Tibial nerve (tissue), 4 donors: Measurements from ENCODE around the gene TCF4. TPM values are rescaled to one million over a fixed set of nuclear protein-coding genes. Genes with fewer than 3 reads are reported as not detected.

Experiments used
- DNase-seq, 2 donors: peaks; one replicate each; pipeline ENCODE4 v3.0.0-alpha.2; 2019; ENCODE audit warnings: low spot score in 2 of 2
- H3K27ac ChIP-seq, 4 donors: fragments of 200-600 bp; sonication (generic) in 3 of 4; one replicate each; pipeline ENCODE4 v1.5.1; 2017 to 2019; ENCODE audit warnings: mild to moderate bottlenecking in 1 of 4
- H3K27me3 ChIP-seq, 2 donors: fragments of 200-600 bp; sonication (generic) in 1 of 2; one replicate each; pipeline versions ENCODE4 v1.5.1 to v1.6.0; 2017 to 2019
- H3K36me3 ChIP-seq, 3 donors: fragments of 200-600 bp; sonication (generic); one replicate each; pipeline ENCODE4 v1.5.1; 2018 to 2019
- H3K4me1 ChIP-seq, 4 donors: fragments of 200-600 bp; sonication (generic) in 3 of 4; one replicate each; pipeline ENCODE4 v1.5.1; 2017 to 2019
- H3K4me3 ChIP-seq, 4 donors: fragments of 200-600 bp; sonication (generic) in 3 of 4; one replicate each; pipeline ENCODE4 v1.5.1; 2017 to 2019; ENCODE audit warnings: mild to moderate bottlenecking in 1 of 4, moderate library complexity in 1 of 4
- H3K9me3 ChIP-seq, 4 donors: fragments of 200-600 bp; sonication (generic) in 3 of 4; one replicate each; pipeline ENCODE4 v1.5.1; 2017 to 2019
- CTCF ChIP-seq, 5 experiments: fragments of 200-600 bp in 3 of 5; fragments of 450-650 bp in 2 of 5; sonication (generic) in 3 of 5; IDR thresholded peaks; one replicate each; pipeline ENCODE4 v1.5.1; 2016 to 2019; ENCODE audit warnings: antibody characterized with exemption in 5 of 5, mild to moderate bottlenecking in 3 of 5, moderate library complexity in 2 of 5
- EP300 ChIP-seq, 2 donors: sonication (generic); formaldehyde crosslinking; IDR thresholded peaks; one replicate each; pipeline ENCODE4 v1.6.1; 2017; ENCODE audit warnings: antibody characterized with exemption in 2 of 2, mild to moderate bottlenecking in 1 of 2
- POLR2A ChIP-seq, 2 donors: fragments of 450-650 bp; IDR thresholded peaks; one replicate each; pipeline ENCODE4 v1.6.1; 2017; ENCODE audit warnings: antibody characterized with exemption in 2 of 2, mild to moderate bottlenecking in 2 of 2, moderate library complexity in 2 of 2
- WGBS, 2 donors: methylation state at CpG; one replicate each; pipeline ENCODE4 v1.1.5; 2018; 5-methylcytosine and 5-hydroxymethylcytosine counted together
- total RNA-seq, 4 donors: library from RNA; depleted of rRNA; stranded (reverse); fragments of >200 nt; gene quantifications; one replicate each; pipeline ENCODE4 v1.1.0, GENCODE V29; 2016

The TCF4 gene
- total RNA-seq, 4 donors from 2014 or later = 100 to 157 (median 114) TPM

- no peaks in the 10 kb centered on the region for H3K27me3 ChIP-seq
- H3K36me3 ChIP-seq = no peaks in the 10 kb centered on the region
- peaks cover 0 to 51% (median 13%) of the 10 kb centered on the region in 4 donors for H3K4me1 ChIP-seq
- no peak overlapping the region for H3K4me3 ChIP-seq
- H3K9me3 ChIP-seq = no peaks in the 10 kb centered on the region
- 88 to 91% methylated on average over 5 of the region's 5 CpGs for WGBS, 2 donors
- no peak for DNase-seq
- no peak overlapping the region for H3K27ac ChIP-seq
- TF ChIP-seq EP300 (IDR thresholded peaks at IDR 0.05) (no peak), POLR2A (IDR thresholded peaks at IDR 0.05) (no peak), CTCF (IDR thresholded peaks at IDR 0.05) (no peak)
These were observed 341.0 kb downstream of the TCF4 start for GRCh38 chr18:55247032-55247431.

- DNase-seq = no peak
- H3K9me3 ChIP-seq = no peaks in the 10 kb centered on the region
- H3K4me3 ChIP-seq = no peak overlapping the region
- H3K36me3 ChIP-seq = no peaks in the 10 kb centered on the region
- H3K27me3 ChIP-seq = no peaks in the 10 kb centered on the region
- peaks cover 0 to 49% (median 13%) of the 10 kb centered on the region in 4 donors for H3K4me1 ChIP-seq
- no peak overlapping the region for H3K27ac ChIP-seq
- TF ChIP-seq POLR2A (IDR thresholded peaks at IDR 0.05) (no peak), CTCF (IDR thresholded peaks at IDR 0.05) (no peak), EP300 (IDR thresholded peaks at IDR 0.05) (no peak)
These were observed 341.7 kb downstream of the TCF4 start for GRCh38 chr18:55246278-55246677.

GRCh38 chr18:55245211-55245614 is 342.8 kb downstream of the TCF4 start:
- H3K4me3 ChIP-seq = no peak overlapping the region
- H3K27ac ChIP-seq = peak overlapping the region in 2 of 4 donors; percentile 56 to 75

GRCh38 chr18:55244546-55244945 is 343.4 kb downstream of the TCF4 start:
- Histone ChIP-seq H3K27me3 (no peaks in the 10 kb centered on the region), H3K36me3 (no peaks in the 10 kb centered on the region), H3K27ac (peak overlapping the region in 3 of 4 donors; percentile 7 to 75 (median 56)), H3K9me3 (no peaks in the 10 kb centered on the region), H3K4me3 (no peak overlapping the region), H3K4me1 (peaks cover 0 to 48% (median 11%) of the 10 kb centered on the region in 4 donors)
- WGBS, 2 donors = 39 to 42% methylated on average over 5 of the region's 5 CpGs
- DNase-seq = no peak
- TF ChIP-seq CTCF (IDR thresholded peaks at IDR 0.05) = no peak
- no peak for TF ChIP-seq EP300 (IDR thresholded peaks at IDR 0.05)
- TF ChIP-seq POLR2A (IDR thresholded peaks at IDR 0.05) = no peak

More at GRCh38 chr18:55245211-55245614, 342.8 kb downstream of the TCF4 start:
- peaks cover 0 to 46% (median 11%) of the 10 kb centered on the region in 4 donors for H3K4me1 ChIP-seq
- TF ChIP-seq EP300 (IDR thresholded peaks at IDR 0.05) (no peak), POLR2A (IDR thresholded peaks at IDR 0.05) (no peak), CTCF (IDR thresholded peaks at IDR 0.05) (no peak)
- WGBS, 2 donors = 58 to 67% methylated on average over 4 of the region's 4 CpGs
- H3K36me3 ChIP-seq = no peaks in the 10 kb centered on the region
- no peaks in the 10 kb centered on the region for H3K9me3 ChIP-seq
- no peak for DNase-seq
- H3K27me3 ChIP-seq = no peaks in the 10 kb centered on the region

GRCh38 chr18:55243857-55244256 is 344.1 kb downstream of the TCF4 start:
- Histone ChIP-seq H3K36me3 (no peaks in the 10 kb centered on the region), H3K27ac (peak overlapping the region in 3 of 4 donors; percentile 7 to 75 (median 67)), H3K4me1 (peaks cover 0 to 48% (median 11%) of the 10 kb centered on the region in 4 donors), H3K27me3 (no peaks in the 10 kb centered on the region), H3K4me3 (no peak overlapping the region), H3K9me3 (no peaks in the 10 kb centered on the region)
- TF ChIP-seq POLR2A (IDR thresholded peaks at IDR 0.05) (no peak), CTCF (IDR thresholded peaks at IDR 0.05) (no peak), EP300 (IDR thresholded peaks at IDR 0.05) (peak; percentile 27 to 77)
- WGBS, 2 donors = 37 to 43% methylated on average over 6 of the region's 6 CpGs
- DNase-seq = peak; percentile 31 to 54
